Ecto neural progenitor cell (in vitro differentiated cells): ENCODE results near the gene NINJ1.

Experiments used
- DNase-seq: peaks from one replicate; pipeline ENCODE4 v3.0.0-alpha.2; 2018; ENCODE audit warnings: low spot score

The NINJ1 gene

GRCh38 chr9:93134015-93134739, at the start of gene NINJ1:
NINJ1 (minus strand) TSS chr9:93134251; CDS start chr9:93134217, 34 bp downstream.
- peak; percentile 83 for DNase-seq

DNA sequence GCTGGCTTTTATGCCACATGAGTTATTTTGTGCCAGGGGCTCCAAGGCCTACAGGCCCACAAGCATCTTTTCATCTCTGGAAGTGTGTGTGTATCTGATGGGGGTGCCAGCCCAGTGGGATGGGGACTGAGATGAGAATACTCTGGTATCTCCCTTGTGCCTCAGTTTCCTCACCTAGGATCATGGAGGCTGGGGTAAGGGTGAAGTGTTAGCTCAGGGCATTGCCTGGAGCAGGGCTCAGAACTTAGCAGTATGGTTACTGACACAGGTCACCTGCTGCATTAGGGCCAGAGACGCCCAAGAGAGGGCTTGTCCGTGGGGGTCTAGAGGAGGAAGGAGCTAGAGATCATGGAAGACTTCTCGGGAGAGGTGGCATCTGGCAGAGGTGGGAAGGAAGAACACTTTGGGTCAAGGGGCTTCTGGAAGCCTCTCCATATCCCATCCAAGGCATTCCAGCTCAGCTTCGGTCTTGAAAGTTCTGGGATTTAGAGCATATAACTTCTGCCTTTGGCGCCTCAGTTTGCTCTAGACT, 49.1 kb upstream of the NINJ1 start:
- peak; percentile 35 for DNase-seq

GRCh38 chr9:93182572-93182971, 48.5 kb upstream of the NINJ1 start:
- DNase-seq = peak; percentile 32

DNA sequence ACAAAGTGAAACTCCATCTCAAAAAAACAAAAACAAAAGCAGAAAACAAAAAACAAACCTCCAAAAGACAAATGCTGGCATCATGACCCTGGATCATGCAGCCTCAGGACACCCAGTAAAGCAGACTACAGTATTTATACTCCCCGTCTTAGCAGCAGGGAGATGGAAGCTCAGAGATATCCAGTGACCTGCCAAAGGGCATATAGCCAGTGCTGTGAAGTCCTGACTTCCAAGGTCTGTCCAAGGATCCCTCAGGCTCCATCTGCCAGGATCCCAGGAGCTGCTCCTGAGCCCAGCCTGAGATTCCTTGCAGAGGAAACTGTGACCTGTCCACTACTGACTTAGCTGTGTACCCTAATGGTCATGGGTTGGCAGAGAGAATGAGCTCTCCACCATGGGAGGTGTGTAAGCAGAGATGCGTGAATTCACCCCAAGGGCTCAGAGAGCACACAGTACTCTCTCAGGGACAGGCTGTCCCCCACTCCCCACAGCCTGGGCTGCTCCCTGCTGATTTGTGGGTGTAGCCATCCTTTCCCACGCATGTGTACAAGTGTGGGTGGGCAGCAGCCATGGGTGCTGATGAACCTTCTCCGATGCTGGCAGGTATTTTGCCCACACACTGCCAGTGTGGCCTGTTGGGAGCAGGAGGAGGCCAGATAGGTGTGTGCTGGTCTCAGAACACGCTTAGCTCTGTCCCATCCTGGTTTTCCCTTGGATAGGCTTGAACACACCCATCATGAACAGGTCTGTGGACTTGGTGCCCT, 47.8 kb upstream of the NINJ1 start:
- DNase-seq = peak; percentile 37

- no peak for DNase-seq
Observed at GRCh38 chr9:93180938-93181337, 46.9 kb upstream of the NINJ1 start.

DNA sequence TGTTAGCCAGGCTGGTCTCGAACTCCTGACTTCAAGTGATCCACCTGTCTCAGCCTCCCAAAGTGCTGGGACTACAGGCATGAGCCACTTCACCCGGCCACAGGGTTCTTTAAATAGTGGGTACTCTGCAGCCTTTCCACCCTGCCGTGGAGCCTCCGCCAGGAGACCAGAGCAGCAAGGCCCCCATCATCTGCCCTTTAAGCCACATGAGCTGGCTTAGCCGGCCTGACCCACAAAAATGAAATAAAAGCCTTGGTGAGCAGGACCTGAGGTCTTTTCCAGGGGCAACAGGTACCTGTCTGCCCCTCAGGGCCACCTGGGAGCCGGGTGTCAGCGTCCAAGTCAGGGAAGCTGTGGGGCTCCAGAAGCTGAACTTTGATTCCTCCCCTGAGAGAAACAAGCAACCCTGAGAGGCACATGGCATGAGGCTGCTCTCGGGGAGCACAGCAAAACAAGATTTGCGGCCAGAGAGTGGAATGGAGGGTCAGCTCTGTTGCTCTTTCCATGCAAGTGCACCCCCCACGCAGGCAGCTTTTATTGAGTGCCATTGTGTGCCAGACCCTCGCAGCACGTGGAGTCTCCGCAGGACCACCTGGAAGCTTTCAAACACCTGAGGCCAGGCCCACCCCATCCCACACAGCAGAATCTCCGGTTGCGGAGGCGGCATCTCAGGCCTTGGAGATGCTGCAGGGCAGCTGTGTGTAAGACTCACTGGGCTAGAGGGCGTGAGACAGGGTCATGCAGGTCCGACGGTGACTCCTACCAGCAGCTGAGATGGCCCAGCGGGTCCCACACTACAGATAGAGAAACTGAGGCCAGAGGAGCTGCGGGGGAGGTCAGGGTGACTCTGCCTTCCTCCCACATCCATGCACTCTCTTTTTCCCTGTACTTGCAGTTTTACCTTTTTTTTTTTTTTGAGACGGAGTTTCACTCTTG, 45.1 kb upstream of the NINJ1 start:
- peak; percentile 36 for DNase-seq

DNA sequence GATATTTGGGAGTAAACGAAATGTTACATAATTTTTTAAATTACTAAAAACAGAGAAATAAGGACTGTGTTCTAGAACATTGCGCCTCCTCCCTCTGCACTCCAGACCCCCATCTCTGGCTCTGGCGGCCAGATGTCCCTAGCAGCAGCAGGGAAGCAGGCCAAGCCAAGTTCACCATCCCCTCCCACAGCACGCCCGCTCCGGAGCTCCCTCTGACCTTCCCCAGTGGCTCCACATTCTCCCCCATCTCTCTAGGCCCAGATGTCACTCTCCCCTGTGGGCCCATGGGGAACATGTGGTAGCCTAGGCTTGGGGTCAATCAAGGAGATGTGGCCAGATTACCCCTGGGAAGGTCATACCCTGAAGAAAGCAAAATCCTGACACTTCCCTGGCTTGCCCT, 43.6 kb upstream of the NINJ1 start:
- peak; percentile 31 for DNase-seq

- no peak for DNase-seq
Observed at GRCh38 chr9:93174976-93175375, 40.9 kb upstream of the NINJ1 start.

DNA sequence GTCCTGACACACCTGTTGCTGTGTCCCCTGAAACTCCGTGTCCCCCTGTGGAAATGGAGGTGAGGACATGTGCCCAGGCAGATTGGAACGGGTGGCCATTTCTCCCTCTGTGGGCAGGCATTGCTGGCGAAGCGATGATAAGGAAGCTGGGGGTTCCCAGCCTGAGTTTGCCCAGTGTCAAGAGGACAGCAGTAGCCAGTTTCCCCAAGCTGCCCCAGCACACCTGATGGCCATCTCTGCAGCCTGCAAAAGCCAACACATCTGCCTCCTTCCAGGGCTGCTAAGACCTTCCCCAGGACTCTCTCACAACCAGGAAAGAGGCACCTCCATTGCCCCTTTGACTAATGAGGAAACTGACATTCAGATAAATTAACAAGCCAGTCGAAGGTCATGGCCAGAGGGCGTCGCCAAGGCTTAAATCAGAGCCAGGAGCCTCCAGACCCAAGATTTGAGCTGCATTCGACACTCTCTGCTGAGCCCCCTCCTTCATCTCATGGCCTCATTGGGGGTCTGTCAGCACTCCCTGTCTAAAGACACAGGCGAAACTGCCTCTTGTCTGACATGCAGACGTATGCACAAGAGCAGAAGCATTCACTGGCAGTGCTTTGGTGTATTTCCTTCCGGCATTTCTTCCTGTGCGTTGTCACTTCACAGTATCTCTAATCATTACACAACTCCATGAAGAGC, 39.5 kb upstream of the NINJ1 start:
- no peak for DNase-seq

GRCh38 chr9:93172666-93173364, 38.8 kb upstream of the NINJ1 start:
- peak; percentile 38 for DNase-seq

GRCh38 chr9:93171261-93171990, 37.4 kb upstream of the NINJ1 start:
- DNase-seq = peak; percentile 32

DNA sequence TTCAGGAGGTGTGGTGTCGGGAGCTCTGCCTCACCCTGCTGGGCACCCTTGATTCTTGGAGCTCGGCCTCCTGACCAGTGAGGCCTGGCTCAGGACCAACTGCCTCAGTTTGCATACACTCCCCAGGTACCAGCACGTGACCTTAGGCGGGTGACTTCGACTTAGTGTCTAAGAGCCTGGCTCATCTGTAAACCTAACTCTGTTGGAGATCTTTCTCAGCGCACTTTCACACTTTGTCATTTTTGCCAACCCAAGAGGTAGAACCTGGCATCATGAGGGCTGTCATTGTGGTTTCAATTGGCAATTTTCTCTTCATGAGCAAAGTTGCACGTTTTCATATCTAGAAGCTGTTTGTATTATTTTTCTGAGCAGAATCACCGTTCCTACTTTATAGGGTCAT, 36.5 kb upstream of the NINJ1 start:
- DNase-seq = peak; percentile 32

DNA sequence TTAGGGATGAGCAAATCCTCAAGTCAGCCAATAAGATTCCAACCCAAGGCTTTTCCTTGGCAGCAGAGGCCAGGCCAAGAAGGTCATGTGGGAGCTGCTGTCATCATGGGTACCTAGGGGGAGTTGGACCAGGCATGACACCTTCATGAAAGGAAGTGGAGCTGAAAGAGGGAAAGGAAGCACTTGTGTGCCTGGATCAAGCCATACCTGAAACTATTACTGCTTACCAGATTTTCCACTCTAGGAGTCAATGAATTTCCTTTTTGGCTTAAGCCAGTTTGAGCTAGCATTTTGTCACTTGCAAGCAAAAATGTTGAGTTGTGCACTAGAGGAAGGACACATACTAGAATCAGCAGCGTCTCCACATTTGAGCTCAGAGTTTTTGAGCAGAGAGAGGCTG, 35.4 kb upstream of the NINJ1 start:
- peak; percentile 32 for DNase-seq

GRCh38 chr9:93168581-93168980, 34.5 kb upstream of the NINJ1 start:
- DNase-seq = peak; percentile 38

DNA sequence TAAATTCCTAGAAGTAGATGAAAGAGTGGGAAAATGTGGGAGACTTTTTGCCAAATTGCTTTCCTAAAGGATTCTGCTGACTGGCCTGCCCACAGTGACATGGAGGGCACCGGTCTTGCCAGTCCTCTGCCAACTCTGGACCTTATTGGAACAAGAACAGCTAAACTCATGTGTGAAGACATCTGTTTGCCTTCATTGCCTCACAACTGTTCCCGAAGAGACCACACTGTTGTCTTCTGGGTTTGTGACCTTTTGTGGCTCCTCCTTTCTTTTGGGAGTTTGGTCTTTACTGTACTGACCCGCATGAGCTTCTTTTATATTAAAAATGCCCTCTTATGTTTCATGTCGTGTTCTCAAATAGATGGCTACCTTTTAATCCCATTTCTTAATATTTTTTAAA, 33.8 kb upstream of the NINJ1 start:
- DNase-seq = no peak

GRCh38 chr9:93167185-93167584, 33.1 kb upstream of the NINJ1 start:
- no peak for DNase-seq

GRCh38 chr9:93166699-93167098, 32.6 kb upstream of the NINJ1 start:
- peak; percentile 41 for DNase-seq

- DNase-seq = no peak
Observed at GRCh38 chr9:93164085-93164484, 30.0 kb upstream of the NINJ1 start.

DNA sequence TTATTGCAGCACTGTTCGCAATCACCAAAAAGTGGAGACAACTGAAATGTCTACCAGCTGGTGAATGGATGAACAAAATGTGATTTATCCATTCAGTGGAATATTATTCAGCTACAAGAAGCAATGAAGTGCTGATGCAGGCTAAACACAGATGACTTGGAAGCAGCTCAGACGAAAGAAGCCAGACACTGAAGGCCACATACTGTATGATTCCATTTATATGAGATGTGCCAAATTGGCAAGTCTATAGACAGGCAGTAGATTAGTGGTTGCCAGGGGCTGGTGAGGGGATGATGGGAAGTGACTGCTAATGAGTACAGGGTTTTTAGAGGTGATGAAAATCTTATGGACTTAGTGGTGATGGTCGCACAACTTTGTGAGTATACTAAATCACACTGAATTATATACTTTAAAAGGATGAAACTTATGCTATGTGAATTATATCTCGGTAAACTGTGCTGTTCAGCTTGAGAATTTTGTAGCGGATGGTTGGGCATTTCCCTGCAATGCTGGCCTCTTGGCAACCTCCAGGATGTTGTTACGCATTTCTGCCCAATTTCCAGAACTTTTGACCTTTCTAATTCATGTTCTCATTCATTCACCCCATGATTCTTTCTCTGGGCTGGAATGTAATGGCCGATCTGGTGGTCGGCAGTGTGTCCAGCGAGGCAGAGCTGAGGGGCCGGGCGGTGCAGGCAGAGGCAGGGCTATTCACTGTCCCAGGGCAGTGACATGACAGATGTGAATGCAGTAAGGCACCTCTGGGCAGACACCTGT, 27.9 kb upstream of the NINJ1 start:
- no peak for DNase-seq
